K562 (cell line): Measurements from ENCODE around the gene LIF. TPM values are rescaled to one million over a fixed set of nuclear protein-coding genes. Genes with fewer than 3 reads are reported as not detected.
A peak's percentile ranks its signal among the peaks of the same experiment; 100 is the strongest.

ENCODE experiments used
- CBFB ChIP-seq: sonication (generic); formaldehyde crosslinking; IDR thresholded peaks from 2 replicates; pipeline ENCODE4 v1.4.0; 2020; ENCODE audit warnings: mild to moderate bottlenecking, missing genetic modification reagents
- CCAR2 ChIP-seq: fragments of 200-400 bp; formaldehyde crosslinking; IDR thresholded peaks from 2 replicates; pipeline ENCODE4 v1.6.1; 2017; ENCODE audit warnings: mild to moderate bottlenecking, low read depth, low read length
- CREM ChIP-seq: IDR thresholded peaks from 2 replicates; pipeline ENCODE4 v1.6.1; 2014; ENCODE audit warnings: antibody characterized with exemption, low read depth
- E2F3 ChIP-seq: fragments of 250-450 bp; sonication (Bioruptor Pico); IDR thresholded peaks from 2 replicates; pipeline ENCODE4 v1.4.0; 2020; ENCODE audit warnings: mild to moderate bottlenecking
- ERF ChIP-seq: fragments of 450-650 bp; formaldehyde crosslinking; IDR thresholded peaks from 2 replicates; pipeline ENCODE4 v1.4.0; 2020; ENCODE audit warnings: mild to moderate bottlenecking, mixed read lengths
- HES1 ChIP-seq: fragments of 450-650 bp; IDR thresholded peaks from 2 replicates; pipeline ENCODE4 v1.6.1; 2016; ENCODE audit warnings: low read depth, mild to moderate bottlenecking, moderate library complexity
- HOMEZ ChIP-seq: fragments of 250-450 bp; sonication (Bioruptor Pico); IDR thresholded peaks from 2 replicates; pipeline ENCODE4 v1.4.0; 2020; ENCODE audit warnings: mild to moderate bottlenecking, moderate library complexity
- IRF9 ChIP-seq: fragments of 450-650 bp; IDR thresholded peaks from 2 replicates; pipeline ENCODE4 v1.6.1; 2016; ENCODE audit warnings: missing biosample characterization, missing genetic modification characterization
- KHSRP ChIP-seq: fragments of 450-650 bp; IDR thresholded peaks from 2 replicates; pipeline ENCODE4 v1.6.1; 2017
- MLX ChIP-seq, 2 experiments: fragments of 450-650 bp in 1 of 2; sonication (generic) in 1 of 2; formaldehyde crosslinking; conservative IDR thresholded peaks; 2 replicates each; pipeline versions ENCODE4 v1.4.0 to v1.8.1; 2020 to 2022; ENCODE audit warnings: mild to moderate bottlenecking in 1 of 2, missing genetic modification reagents in 1 of 2
- NONO ChIP-seq, 2 experiments: fragments of 200-400 bp in 1 of 2; fragments of 450-650 bp in 1 of 2; formaldehyde crosslinking in 1 of 2; IDR thresholded peaks; 2 replicates each; pipeline ENCODE4 v1.6.1; 2017; ENCODE audit warnings: low read depth in 2 of 2, mild to moderate bottlenecking in 2 of 2, moderate library complexity in 2 of 2, low read length in 1 of 2
- NR3C1 ChIP-seq: sonication (generic); formaldehyde crosslinking; IDR thresholded peaks from 2 replicates; pipeline ENCODE4 v1.8.1; 2022; ENCODE audit warnings: missing genetic modification reagents
- RBBP5 ChIP-seq: fragments of 200-600 bp; sonication (generic); IDR thresholded peaks from 2 replicates; pipeline ENCODE4 v1.6.1; 2012; ENCODE audit warnings: borderline replicate concordance, mild to moderate bottlenecking, low read length, control low read depth, inconsistent platforms; ENCODE audit not compliant: insufficient read depth, poor library complexity, severe bottlenecking
- RBM22 ChIP-seq: fragments of 200-400 bp; formaldehyde crosslinking; IDR thresholded peaks from 2 replicates; pipeline ENCODE4 v1.6.1; 2018; ENCODE audit warnings: low read length, low read depth; ENCODE audit not compliant: poor library complexity, severe bottlenecking
- RBM25 ChIP-seq: fragments of 200-400 bp; formaldehyde crosslinking; IDR thresholded peaks from 2 replicates; pipeline ENCODE4 v1.6.1; 2018; ENCODE audit warnings: low read length, low read depth, moderate library complexity; ENCODE audit not compliant: severe bottlenecking
- RFX5 ChIP-seq: IDR thresholded peaks from 2 replicates; pipeline ENCODE4 v1.6.1; 2011; ENCODE audit warnings: low read depth, mild to moderate bottlenecking, improper control_type of control experiment, low read length
- SOX6 ChIP-seq: fragments of 450-650 bp; IDR thresholded peaks from 2 replicates; pipeline ENCODE4 v1.6.1; 2014; ENCODE audit warnings: mild to moderate bottlenecking
- XRCC3 ChIP-seq: fragments of 450-650 bp; IDR thresholded peaks from 2 replicates; pipeline ENCODE4 v1.6.1; 2017; ENCODE audit warnings: mild to moderate bottlenecking, moderate library complexity
- ZFP30 ChIP-seq: fragments of 250-450 bp; sonication (Bioruptor Pico); IDR thresholded peaks from 2 replicates; pipeline ENCODE4 v1.8.0; 2022; ENCODE audit warnings: moderate library complexity, mild to moderate bottlenecking, inconsistent platforms, borderline replicate concordance
- ZNF280A ChIP-seq: fragments of 450-650 bp; IDR thresholded peaks from 2 replicates; pipeline ENCODE4 v1.6.1; 2018; ENCODE audit warnings: mild to moderate bottlenecking, low read depth; ENCODE audit not compliant: partially characterized antibody
- ZNF408 ChIP-seq: fragments of 250-450 bp; sonication (Bioruptor Pico); IDR thresholded peaks from 2 replicates; pipeline ENCODE4 v1.4.0; 2020; ENCODE audit warnings: low read depth, mild to moderate bottlenecking, moderate library complexity
- polyA plus RNA-seq, 8 experiments: library from polyadenylated mRNA; depleted of rRNA in 4 of 8; stranded (reverse) in 5 of 8; unstranded in 3 of 8; fragments of >200 nt; fragmentation: Nextera tagmentation in 2 of 8; fragmentation: Illumina TruSeq in 1 of 8; extraction: Ambion mirVana in 2 of 8; extraction: Trizol in 1 of 8; gene quantifications; 2 replicates each; pipeline versions ENCODE4 v1.2.1 to v1.2.3, GENCODE V29; 2011 to 2014; ENCODE audit warnings: inconsistent platforms in 1 of 8, missing spikeins in 1 of 8
- total RNA-seq, 7 experiments: library from RNA; depleted of rRNA in 6 of 7; stranded (reverse); fragments of >200 nt in 6 of 7; fragmentation: Illumina TruSeq in 2 of 7; extraction: Trizol in 2 of 7; gene quantifications; 2 replicates each; pipeline versions ENCODE4 v1.2.1 to v1.2.3, GENCODE V29; 2011 to 2021; ENCODE audit warnings: low replicate concordance in 1 of 7
- TF ChIP-seq, protein P1 (sequence below): IDR thresholded peaks from 2 replicates; pipeline ENCODE4 v1.6.1; 2012; ENCODE audit warnings: low read depth, low read length, improper control_type of control experiment, borderline replicate concordance

LIF gene
- total and polyA plus RNA-seq, 9 of the 15 experiments (the other 6 are each of a cell fraction or from before 2014, with no cell fraction given), result 0.05 to 0.39 (median 0.18) TPM; not detected in 3

- no peak for TF ChIP-seq RBBP5
- TF ChIP-seq CREM, result peak; percentile 88
- TF ChIP-seq ERF (CRISPR knock-in tag), result peak; percentile 81; the same call in 1 of the 2 replicates
- TF ChIP-seq XRCC3, result no peak
- no peak for TF ChIP-seq IRF9
- TF ChIP-seq HES1, result peak; percentile 89
- no peak for TF ChIP-seq ZNF280A
- TF ChIP-seq MLX (CRISPR knock-in tag; conservative IDR thresholded peaks at IDR 0.05), result no peak
- no peak for TF ChIP-seq RBM22
- TF ChIP-seq, protein P1, sequence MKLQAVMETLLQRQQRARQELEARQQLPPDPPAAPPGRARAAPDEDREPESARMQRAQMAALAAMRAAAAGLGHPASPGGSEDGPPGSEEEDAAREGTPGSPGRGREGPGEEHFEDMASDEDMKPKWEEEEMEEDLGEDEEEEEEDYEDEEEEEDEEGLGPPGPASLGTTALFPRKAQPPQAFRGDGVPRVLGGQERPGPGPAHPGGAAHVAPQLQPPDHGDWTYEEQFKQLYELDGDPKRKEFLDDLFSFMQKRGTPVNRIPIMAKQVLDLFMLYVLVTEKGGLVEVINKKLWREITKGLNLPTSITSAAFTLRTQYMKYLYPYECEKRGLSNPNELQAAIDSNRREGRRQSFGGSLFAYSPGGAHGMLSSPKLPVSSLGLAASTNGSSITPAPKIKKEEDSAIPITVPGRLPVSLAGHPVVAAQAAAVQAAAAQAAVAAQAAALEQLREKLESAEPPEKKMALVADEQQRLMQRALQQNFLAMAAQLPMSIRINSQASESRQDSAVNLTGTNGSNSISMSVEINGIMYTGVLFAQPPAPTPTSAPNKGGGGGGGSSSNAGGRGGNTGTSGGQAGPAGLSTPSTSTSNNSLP, result no peak
- TF ChIP-seq HOMEZ (CRISPR knock-in tag), result no peak
- TF ChIP-seq NR3C1 (CRISPR knock-in tag), result no peak
- TF ChIP-seq E2F3 (CRISPR knock-in tag), result peak; percentile 57; the same call in 1 of the 2 replicates
- TF ChIP-seq ZNF408, result no peak
- peak; percentile 94 for TF ChIP-seq SOX6
- TF ChIP-seq KHSRP, result peak; percentile 63; the same call in 1 of the 2 replicates
- no peak for TF ChIP-seq CCAR2
- no peak for TF ChIP-seq RBM25
- no peak for TF ChIP-seq ZFP30
- no peak for TF ChIP-seq CBFB (CRISPR knock-in tag)
- TF ChIP-seq NONO (IDR thresholded peaks at IDR 0.05; ENCODE audit: low read depth in 2 of 2, low read length in 1 of 2), result peak in 1 of 2 experiments; percentile 63; a peak in 1 of 4 replicates
- no peak for TF ChIP-seq RFX5
Measured at GRCh38 chr22:30216710-30217109, 29.8 kb downstream of the LIF start (continued).
